HG03159 (cell line): ENCODE results near the gene APOBEC3H.

Experiments used
- ATAC-seq: cut with Tn5 transposase; IDR thresholded peaks from one replicate; pipeline ENCODE4 v1.9.1; 2021; ENCODE audit warnings: mild to moderate bottlenecking, moderate library complexity; ENCODE audit not compliant: unreplicated experiment

The APOBEC3H gene

DNA sequence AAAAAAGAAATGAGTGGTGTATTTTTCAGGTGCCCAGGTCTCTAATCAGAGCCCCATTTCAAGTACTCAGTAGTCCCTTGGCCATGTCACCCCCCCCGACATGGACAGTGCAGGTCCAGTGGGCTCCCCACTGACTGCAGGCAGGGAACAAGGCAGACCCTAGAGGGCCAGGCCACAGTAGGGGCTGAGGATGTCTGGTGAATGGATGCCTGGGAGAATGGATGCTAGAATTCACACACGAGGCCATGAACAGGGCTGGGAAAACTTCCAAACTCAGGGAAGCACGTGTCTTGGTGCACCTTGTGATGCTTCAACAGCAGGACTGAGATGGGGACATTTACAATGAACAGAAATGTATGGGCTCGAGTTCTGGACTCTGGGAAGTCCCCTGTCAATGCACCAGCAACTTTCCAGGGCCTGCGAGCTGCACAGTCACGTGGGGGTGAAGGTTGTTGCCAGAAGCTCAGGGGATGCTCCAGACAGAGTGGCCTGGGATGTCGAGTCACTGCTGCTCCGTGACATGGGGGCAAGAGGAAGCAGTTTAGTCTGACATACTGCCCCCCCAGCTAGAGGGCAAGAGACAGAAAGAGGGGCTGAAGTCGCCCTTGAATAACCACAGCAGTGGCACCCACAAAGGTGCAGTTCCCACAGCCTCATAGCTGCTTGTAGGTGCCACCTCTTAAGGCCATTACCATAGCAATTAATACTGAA lies 16.8 kb upstream of the APOBEC3H start:
- no peak for ATAC-seq

GRCh38 chr22:39081016-39081415 lies 16.0 kb upstream of the APOBEC3H start:
- no peak for ATAC-seq

GRCh38 chr22:39081598-39081997 lies 15.4 kb upstream of the APOBEC3H start:
- no peak for ATAC-seq

DNA sequence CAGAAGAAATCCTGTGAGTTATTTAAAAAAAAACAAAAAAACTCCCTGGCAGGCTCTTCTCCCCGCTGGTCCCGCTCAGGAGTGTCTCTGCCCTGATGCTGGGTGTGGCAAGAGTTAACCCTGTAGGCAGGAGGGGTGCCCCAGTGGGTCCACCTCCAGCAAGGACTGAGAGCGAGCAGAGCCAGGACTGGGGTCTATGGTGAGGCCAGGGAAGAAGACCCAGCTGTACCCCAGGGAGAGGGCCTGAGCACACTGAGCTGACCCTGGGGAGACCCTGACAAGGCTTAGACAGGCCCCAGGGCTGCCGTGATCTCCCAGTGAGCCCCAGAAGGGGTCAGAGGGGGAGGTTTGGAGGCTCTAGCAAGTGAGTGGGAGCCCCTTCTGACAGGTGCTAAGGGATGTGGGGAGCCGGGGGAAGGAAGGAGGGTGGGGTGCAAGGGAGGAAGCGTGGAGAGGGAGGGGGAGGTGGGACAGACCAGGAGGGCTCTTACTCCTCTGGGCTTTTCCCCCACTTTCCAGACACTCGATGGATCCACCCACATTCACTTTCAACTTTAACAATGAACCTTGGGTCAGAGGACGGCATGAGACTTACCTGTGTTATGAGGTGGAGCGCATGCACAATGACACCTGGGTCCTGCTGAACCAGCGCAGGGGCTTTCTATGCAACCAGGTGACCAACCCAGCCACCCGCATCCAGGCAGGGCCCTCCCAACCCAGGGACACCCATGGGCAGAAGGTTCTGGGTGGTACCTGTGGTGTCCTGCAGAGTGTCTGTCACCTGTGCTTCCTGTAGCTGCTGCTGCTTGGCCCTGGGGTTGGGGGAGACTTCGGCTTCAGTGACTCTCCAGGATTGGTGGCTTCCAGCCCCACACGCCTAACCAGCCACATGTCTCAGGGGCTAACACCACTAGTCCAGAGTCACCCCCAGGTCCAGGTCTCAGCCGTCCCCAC lies 13.6 kb upstream of the APOBEC3H start:
- no peak for ATAC-seq

- ATAC-seq: no peak
Measured at GRCh38 chr22:39084666-39085065, 12.4 kb upstream of the APOBEC3H start.

GRCh38 chr22:39087098-39087497 lies 9.9 kb upstream of the APOBEC3H start:
- no peak for ATAC-seq

DNA sequence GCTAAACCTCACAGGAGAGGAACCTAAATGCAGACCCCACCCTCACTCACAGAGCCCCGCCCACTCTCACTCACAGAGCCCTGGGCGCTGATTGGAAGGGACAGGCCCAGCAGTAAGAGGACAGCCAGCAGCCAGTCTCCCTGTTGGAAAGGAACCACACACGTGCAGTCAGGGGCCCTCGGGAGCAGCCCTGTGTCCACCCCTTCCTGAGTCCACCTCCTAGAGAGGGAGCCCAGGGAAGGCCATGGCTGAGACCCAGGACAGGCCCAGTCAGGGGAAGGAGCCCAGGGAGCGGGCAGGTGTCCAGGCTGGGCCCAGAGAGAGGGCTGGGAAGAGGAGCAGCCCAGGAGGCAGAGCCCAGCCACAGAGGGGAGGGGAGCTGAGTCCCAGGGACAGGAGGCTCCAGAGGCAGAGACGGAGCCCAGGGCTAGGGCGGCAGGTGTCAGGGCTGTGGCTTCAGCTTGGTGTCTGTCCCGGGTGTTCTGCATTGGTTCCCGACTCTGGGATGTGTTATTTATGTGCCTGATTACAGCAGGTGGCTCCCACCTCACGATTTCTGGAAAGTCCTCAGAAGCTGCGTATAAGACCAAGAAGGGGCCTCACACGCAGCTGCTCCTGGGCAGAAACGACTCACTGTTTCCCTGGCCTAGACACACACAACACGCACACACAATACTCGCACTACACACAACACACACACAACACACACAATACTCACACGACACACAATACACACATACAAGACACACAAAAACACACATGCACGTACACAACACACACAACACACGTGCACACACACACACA lies 9.0 kb upstream of the APOBEC3H start:
- no peak for ATAC-seq

DNA sequence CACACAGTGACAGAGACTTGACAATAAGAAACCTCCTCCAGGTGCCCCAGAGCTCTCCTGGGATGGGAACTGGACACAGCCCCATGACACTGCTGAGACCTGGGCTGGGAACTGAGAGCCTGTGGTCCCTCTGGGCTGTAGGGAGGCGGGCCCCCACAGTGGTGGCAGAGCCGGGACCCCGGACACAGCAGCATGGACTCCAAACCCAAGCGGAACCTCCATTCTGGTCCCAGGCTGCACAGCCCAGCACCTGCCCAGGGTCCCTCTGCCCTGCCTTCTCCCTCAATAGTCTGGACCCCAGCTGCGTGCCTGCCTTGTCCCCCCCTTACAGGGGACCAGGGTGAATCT lies 8.4 kb upstream of the APOBEC3H start:
- ATAC-seq: no peak

- no peak for ATAC-seq
Measured at GRCh38 chr22:39089928-39090327, 7.1 kb upstream of the APOBEC3H start.

DNA sequence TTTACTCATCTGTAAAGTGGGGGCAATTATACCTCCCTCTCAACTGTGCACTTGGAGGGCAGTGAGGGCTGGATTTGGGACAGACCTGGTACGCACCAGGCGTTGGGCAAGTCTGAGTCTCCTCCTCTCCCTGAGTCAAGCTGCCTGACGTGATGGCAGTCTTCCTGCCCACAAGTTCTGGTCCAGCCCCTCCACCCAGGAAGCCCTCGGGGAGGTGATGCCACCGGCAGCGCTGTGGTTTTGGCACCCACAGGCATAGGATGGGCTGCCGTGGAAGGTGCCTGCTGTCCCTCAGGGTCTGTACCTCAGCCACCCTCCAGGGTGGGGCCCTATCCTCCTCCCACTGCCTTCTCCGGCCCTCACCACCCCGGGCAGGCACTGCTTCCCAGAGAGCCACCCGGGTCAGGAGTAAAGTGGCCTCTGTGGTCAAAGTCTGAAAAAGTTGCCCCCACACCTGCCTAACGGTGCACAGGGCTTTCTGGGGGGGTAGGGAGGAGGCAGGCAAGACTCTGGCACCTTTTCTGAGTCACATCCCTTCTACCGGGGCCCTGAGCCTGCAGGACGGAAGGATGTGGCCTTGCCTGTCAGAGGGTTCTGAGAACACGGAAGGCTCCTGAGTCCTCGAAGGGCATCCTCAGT lies 6.5 kb upstream of the APOBEC3H start:
- no peak for ATAC-seq

GRCh38 chr22:39091126-39092081 lies 5.6 kb upstream of the APOBEC3H start:
- ATAC-seq: no peak

GRCh38 chr22:39092111-39092862 lies 4.8 kb upstream of the APOBEC3H start:
- no peak for ATAC-seq

- no peak for ATAC-seq
Measured at GRCh38 chr22:39094717-39095389, 2.2 kb upstream of the APOBEC3H start.

- no peak for ATAC-seq
Measured at GRCh38 chr22:39095971-39096370, 1.1 kb upstream of the APOBEC3H start.

DNA sequence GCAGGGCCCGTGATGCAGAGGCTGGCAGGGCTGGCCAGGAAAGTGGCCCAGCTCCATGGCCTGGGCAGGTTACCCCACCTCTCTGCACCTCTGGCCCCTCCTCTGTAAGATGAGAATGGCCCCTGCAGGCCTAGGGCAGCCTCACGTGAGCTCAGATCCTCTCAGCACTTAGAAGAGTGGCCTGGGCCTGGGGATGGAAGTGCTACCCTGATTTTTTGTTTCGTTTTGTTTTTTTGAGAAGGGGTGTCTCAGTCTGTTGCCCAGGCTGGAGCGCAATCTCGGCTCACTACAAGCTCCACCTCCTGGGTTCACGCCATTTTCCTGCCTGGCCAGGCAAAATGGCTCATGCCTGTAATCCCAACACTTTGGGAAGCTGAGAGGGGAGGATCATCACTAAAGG lies 982 bp downstream of the APOBEC3H start:
- ATAC-seq: no peak

GRCh38 chr22:39098576-39098975 lies 1.5 kb downstream of the APOBEC3H start:
- ATAC-seq: no peak

GRCh38 chr22:39101226-39101625 lies 4.2 kb downstream of the APOBEC3H start:
- no peak for ATAC-seq

DNA sequence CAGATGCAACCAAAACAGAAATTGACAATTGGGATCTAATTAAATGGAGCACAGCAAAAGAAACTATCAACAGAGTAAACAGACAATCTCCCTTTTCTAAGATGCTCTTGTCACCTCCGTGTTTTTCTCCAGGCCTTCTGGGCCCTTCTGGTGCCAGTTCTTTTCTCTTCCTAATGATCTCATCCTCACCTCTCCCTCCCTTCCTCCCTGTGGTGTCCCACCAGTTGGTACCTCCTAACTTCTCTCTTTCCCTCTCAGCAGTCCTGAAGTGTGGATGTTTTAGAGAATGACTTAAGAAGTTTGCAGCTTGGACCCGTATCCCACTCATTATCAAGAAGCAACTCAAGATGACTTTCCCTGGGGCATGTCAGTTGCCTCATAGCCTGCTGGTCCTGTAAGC lies 6.4 kb downstream of the APOBEC3H start:
- no peak for ATAC-seq

DNA sequence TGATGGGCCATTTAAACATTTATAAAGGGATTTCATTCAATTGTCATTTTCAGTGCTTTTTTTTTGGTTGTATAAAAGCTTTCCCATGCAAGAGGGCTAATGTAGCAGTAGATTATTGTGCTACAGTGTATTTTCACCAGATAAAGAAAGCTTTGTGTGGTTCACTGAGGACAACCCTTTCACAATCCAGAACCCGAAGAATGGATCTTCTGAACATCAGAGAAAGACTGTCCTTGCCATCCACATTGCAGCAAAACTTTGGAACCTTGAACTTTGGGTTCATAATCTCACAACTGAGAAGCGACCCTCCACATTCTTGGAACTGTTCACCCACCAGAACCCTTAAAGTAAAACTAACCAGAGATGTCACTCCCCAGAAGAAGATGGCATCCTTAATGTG lies 9.3 kb downstream of the APOBEC3H start:
- ATAC-seq: no peak
